ENCODE data around the gene PTOV1.

GRCh38 chr19:49875857-49876421 lies 25.0 kb downstream of the PTOV1 start:
- TF ChIP-seq POLR2AphosphoS5 (IDR thresholded peaks at IDR 0.05) (peak in 1 of 2 donors; percentile 22), POLR2A (IDR thresholded peaks at IDR 0.05) (no peak)
- TF ChIP-seq, protein P1, sequence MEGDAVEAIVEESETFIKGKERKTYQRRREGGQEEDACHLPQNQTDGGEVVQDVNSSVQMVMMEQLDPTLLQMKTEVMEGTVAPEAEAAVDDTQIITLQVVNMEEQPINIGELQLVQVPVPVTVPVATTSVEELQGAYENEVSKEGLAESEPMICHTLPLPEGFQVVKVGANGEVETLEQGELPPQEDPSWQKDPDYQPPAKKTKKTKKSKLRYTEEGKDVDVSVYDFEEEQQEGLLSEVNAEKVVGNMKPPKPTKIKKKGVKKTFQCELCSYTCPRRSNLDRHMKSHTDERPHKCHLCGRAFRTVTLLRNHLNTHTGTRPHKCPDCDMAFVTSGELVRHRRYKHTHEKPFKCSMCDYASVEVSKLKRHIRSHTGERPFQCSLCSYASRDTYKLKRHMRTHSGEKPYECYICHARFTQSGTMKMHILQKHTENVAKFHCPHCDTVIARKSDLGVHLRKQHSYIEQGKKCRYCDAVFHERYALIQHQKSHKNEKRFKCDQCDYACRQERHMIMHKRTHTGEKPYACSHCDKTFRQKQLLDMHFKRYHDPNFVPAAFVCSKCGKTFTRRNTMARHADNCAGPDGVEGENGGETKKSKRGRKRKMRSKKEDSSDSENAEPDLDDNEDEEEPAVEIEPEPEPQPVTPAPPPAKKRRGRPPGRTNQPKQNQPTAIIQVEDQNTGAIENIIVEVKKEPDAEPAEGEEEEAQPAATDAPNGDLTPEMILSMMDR (IDR thresholded peaks at IDR 0.05), result peak in 1 of 6 experiments; percentile 3
